Measurements from ENCODE around the gene CWC22.
A peak's percentile ranks its signal among the peaks of the same experiment; 100 is the strongest.
"Not testable (repeated sequence)": the region's sequence is repeated elsewhere in the genome, so short reads cannot be mapped to it uniquely, and the experiment has no call there.

The CWC22 gene
- total RNA-seq: 26.5 to 36.2 reads per million in 2 donors

GRCh38 chr2:180006781-180007579, at the start of gene CWC22:
CWC22 (minus strand) TSS chr2:180007297; CDS start chr2:179993341, 13,956 bp downstream.
- peak; percentile 56 to 95 (median 79) for DNase-seq

GRCh38 chr2:180056367-180057118, 49.4 kb upstream of the CWC22 start:
- no peak for DNase-seq

- not testable (repeated sequence) for DNase-seq
Observed at GRCh38 chr2:180054576-180054975, 47.5 kb upstream of the CWC22 start.

GRCh38 chr2:180050246-180050645, 43.1 kb upstream of the CWC22 start:
- DNase-seq: no peak

- no peak for DNase-seq
Observed at GRCh38 chr2:180048251-180048650, 41.2 kb upstream of the CWC22 start.

GRCh38 chr2:180046776-180047175, 39.7 kb upstream of the CWC22 start:
- no peak for DNase-seq

GRCh38 chr2:180046202-180046601, 39.1 kb upstream of the CWC22 start:
- no peak for DNase-seq

GRCh38 chr2:180040146-180040925, 33.2 kb upstream of the CWC22 start:
- DNase-seq: no peak

GRCh38 chr2:180038997-180039396, 31.9 kb upstream of the CWC22 start:
- DNase-seq: no peak

GRCh38 chr2:180033993-180034894, 27.1 kb upstream of the CWC22 start:
- DNase-seq: no peak

GRCh38 chr2:180029575-180029974, 22.5 kb upstream of the CWC22 start:
- DNase-seq: no peak

GRCh38 chr2:180021850-180022249, 14.8 kb upstream of the CWC22 start:
- no peak for DNase-seq

GRCh38 chr2:180017784-180018183, 10.7 kb upstream of the CWC22 start:
- DNase-seq: no peak

- DNase-seq: no peak
Observed at GRCh38 chr2:180016937-180017336, 9.8 kb upstream of the CWC22 start.

- DNase-seq: no peak
Observed at GRCh38 chr2:180015951-180016709, 9.0 kb upstream of the CWC22 start.

GRCh38 chr2:180012523-180012922, 5.4 kb upstream of the CWC22 start:
- no peak for DNase-seq

- DNase-seq: no peak
Observed at GRCh38 chr2:180010701-180011100, 3.6 kb upstream of the CWC22 start.

- peak in 1 of 5 experiments; percentile 30 for DNase-seq
Observed at GRCh38 chr2:180006231-180006630, 866 bp downstream of the CWC22 start.

- DNase-seq: not testable (repeated sequence)
Observed at GRCh38 chr2:180005465-180005864, 1.6 kb downstream of the CWC22 start.

GRCh38 chr2:180004731-180005130, 2.4 kb downstream of the CWC22 start:
- DNase-seq: no peak

- no peak for DNase-seq
Observed at GRCh38 chr2:180003559-180003958, 3.5 kb downstream of the CWC22 start.

Measured in T-helper 2 cell (primary cell).